Thyroid gland (tissue), 4 donors: ENCODE results near the gene ZSWIM6.

Experiments
- POLR2A ChIP-seq, 2 donors: fragments of 450-650 bp; IDR thresholded peaks; one replicate each; pipeline ENCODE4 v1.6.1; 2017; ENCODE audit warnings: antibody characterized with exemption in 2 of 2, mild to moderate bottlenecking in 2 of 2, moderate library complexity in 1 of 2
- TF ChIP-seq, protein P1 (sequence below), 6 experiments: fragments of 200-600 bp in 3 of 6; fragments of 450-650 bp in 3 of 6; sonication (generic) in 3 of 6; IDR thresholded peaks; one replicate each; pipeline ENCODE4 v1.5.1; 2016 to 2019; ENCODE audit warnings: antibody characterized with exemption in 6 of 6, mild to moderate bottlenecking in 2 of 6, inconsistent platforms in 1 of 6, moderate library complexity in 1 of 6

DNA sequence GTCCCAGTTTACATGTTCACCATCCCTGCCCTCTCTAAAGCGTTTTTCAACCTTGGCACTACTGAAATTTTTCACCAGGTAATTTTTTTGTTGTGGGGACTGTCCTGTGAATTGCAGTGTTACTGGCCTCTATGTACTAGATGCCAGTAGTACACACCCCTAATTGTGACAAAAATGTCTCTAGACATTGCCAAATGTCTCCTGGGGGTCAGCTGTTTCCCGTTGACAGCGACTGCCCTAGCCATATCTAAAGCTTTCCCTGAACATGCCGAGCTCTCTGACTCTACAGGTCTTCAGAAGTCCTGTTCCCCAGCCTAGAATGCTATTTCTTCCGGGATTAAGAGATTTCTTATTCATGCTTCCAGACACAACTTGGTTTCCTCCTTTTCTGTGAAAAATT lies 235.3 kb downstream of the ZSWIM6 start:
- TF ChIP-seq, protein P1, sequence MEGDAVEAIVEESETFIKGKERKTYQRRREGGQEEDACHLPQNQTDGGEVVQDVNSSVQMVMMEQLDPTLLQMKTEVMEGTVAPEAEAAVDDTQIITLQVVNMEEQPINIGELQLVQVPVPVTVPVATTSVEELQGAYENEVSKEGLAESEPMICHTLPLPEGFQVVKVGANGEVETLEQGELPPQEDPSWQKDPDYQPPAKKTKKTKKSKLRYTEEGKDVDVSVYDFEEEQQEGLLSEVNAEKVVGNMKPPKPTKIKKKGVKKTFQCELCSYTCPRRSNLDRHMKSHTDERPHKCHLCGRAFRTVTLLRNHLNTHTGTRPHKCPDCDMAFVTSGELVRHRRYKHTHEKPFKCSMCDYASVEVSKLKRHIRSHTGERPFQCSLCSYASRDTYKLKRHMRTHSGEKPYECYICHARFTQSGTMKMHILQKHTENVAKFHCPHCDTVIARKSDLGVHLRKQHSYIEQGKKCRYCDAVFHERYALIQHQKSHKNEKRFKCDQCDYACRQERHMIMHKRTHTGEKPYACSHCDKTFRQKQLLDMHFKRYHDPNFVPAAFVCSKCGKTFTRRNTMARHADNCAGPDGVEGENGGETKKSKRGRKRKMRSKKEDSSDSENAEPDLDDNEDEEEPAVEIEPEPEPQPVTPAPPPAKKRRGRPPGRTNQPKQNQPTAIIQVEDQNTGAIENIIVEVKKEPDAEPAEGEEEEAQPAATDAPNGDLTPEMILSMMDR (IDR thresholded peaks at IDR 0.05) = no peak
- no peak for TF ChIP-seq POLR2A (IDR thresholded peaks at IDR 0.05)
